ENCODE measurements around the gene UBL4A.

DNA sequence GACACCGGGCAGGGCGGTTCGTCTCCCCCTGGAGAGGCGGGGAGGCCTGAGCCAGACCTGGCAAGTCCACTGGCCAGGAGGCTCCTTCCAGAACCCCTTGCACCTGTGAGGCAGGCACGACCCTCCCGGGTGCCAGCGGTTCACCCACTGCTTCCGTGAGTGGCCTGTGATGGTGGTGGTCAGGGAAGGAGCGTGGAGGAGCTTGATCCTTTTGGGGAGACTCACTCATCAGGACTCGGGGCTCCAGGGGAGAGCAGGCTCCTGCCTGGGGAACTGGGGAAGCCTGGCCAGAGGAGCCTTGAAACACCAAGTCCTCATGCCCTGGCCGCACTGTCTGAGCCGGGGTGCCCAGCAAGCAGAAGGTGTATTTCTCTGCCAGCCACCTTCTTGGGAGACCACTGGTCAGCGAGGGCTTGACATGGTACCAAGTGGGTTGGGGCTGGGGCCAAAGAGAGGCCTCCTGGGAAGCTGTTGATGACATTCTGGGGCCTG lies 41.6 kb downstream of the UBL4A start:
- TF ChIP-seq, protein P1, sequence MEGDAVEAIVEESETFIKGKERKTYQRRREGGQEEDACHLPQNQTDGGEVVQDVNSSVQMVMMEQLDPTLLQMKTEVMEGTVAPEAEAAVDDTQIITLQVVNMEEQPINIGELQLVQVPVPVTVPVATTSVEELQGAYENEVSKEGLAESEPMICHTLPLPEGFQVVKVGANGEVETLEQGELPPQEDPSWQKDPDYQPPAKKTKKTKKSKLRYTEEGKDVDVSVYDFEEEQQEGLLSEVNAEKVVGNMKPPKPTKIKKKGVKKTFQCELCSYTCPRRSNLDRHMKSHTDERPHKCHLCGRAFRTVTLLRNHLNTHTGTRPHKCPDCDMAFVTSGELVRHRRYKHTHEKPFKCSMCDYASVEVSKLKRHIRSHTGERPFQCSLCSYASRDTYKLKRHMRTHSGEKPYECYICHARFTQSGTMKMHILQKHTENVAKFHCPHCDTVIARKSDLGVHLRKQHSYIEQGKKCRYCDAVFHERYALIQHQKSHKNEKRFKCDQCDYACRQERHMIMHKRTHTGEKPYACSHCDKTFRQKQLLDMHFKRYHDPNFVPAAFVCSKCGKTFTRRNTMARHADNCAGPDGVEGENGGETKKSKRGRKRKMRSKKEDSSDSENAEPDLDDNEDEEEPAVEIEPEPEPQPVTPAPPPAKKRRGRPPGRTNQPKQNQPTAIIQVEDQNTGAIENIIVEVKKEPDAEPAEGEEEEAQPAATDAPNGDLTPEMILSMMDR (IDR thresholded peaks at IDR 0.05): no peak
- TF ChIP-seq POLR2A (IDR thresholded peaks at IDR 0.05): no peak

Data from Peyer's patch (tissue), 4 donors.